ENCODE data around the gene TRIP10.

GRCh38 chr19:6705931-6706632 lies 33.4 kb upstream of the TRIP10 start:
- no peak for TF ChIP-seq CTCF (conservative IDR thresholded peaks at IDR 0.05; ENCODE audit: low read length)
- no peak for TF ChIP-seq EZH2phosphoT487 (IDR thresholded peaks at IDR 0.05; ENCODE audit: borderline replicate concordance)
